Endodermal cell (in vitro differentiated cells): Measurements from ENCODE around the gene UGT1A10. TPM values are rescaled to one million over a fixed set of nuclear protein-coding genes. Genes with fewer than 3 reads are reported as not detected.
A peak's percentile ranks its signal among the peaks of the same experiment; 100 is the strongest.

Experiments used
- DNase-seq: peaks from one replicate; pipeline ENCODE4 v3.0.0-alpha.2; 2017
- H3K27ac ChIP-seq: 2 replicates; pipeline ENCODE4 v1.5.1; 2013; ENCODE audit warnings: mild to moderate bottlenecking, low read depth, low read length, moderate library complexity
- H3K27me3 ChIP-seq: 2 replicates; pipeline ENCODE4 v1.6.1; 2013; ENCODE audit warnings: mild to moderate bottlenecking, low read length, moderate library complexity; ENCODE audit not compliant: insufficient read depth, control insufficient read depth, poor library complexity, severe bottlenecking
- H3K36me3 ChIP-seq: 2 replicates; pipeline ENCODE4 v1.7.0; 2013; ENCODE audit warnings: mild to moderate bottlenecking, low read length, moderate library complexity; ENCODE audit not compliant: control insufficient read depth, insufficient read depth
- H3K4me1 ChIP-seq: one replicate; pipeline ENCODE4 v1.7.0; 2013; ENCODE audit warnings: low read length; ENCODE audit not compliant: control insufficient read depth, insufficient read depth
- H3K4me3 ChIP-seq: 2 replicates; pipeline ENCODE4 v1.5.1; 2013; ENCODE audit warnings: mild to moderate bottlenecking, low read length, moderate library complexity
- H3K9ac ChIP-seq: 2 replicates; pipeline ENCODE4 v1.6.1; 2013; ENCODE audit warnings: mild to moderate bottlenecking, low read length, moderate library complexity; ENCODE audit not compliant: poor library complexity, severe bottlenecking; ENCODE audit errors: extremely low read depth
- H3K9me3 ChIP-seq: 2 replicates; pipeline ENCODE4 v1.6.1; 2013; ENCODE audit warnings: mild to moderate bottlenecking, low read length, moderate library complexity; ENCODE audit not compliant: control insufficient read depth
- H3K27ac Mint-ChIP-seq: 2 replicates; pipeline ENCODE4 v1.8.0; 2020; ENCODE audit warnings: mixed read lengths
- H3K27me3 Mint-ChIP-seq: 2 replicates; pipeline ENCODE4 v1.8.0; 2021; ENCODE audit warnings: mild to moderate bottlenecking, mixed read lengths; ENCODE audit not compliant: insufficient read depth
- H3K36me3 Mint-ChIP-seq: 2 replicates; pipeline ENCODE4 v1.8.0; 2020; ENCODE audit warnings: low read depth, mixed read lengths
- H3K4me1 Mint-ChIP-seq: 2 replicates; pipeline ENCODE4 v1.8.0; 2020; ENCODE audit warnings: mixed read lengths
- H3K4me3 Mint-ChIP-seq: 2 replicates; pipeline ENCODE4 v1.8.0; 2020; ENCODE audit warnings: mild to moderate bottlenecking, moderate library complexity, mixed read lengths
- H3K9me3 Mint-ChIP-seq: 2 replicates; pipeline ENCODE4 v1.8.0; 2020; ENCODE audit warnings: mild to moderate bottlenecking, mixed read lengths
- WGBS, 2 experiments: methylation state at CpG; one replicate each; pipeline versions ENCODE4 v1.1.5 to v1.1.7; 2013; ENCODE audit warnings: missing lambda C conversion rate in 2 of 2, mixed read lengths in 1 of 2; ENCODE audit not compliant: insufficient coverage in 1 of 2, insufficient read length in 1 of 2; 5-methylcytosine and 5-hydroxymethylcytosine counted together
- total RNA-seq, 2 donors: library from RNA; stranded (reverse); fragmentation: NEBNext Ultra II Directional in 1 of 2; extraction: Animal tissue kit (Norgen Biotek cat#: 25700) in 1 of 2; gene quantifications; 2 replicates in 1 of 2; 3 replicates in 1 of 2; pipeline ENCODE4 v1.2.1, GENCODE V29; 2021
- TF ChIP-seq, protein P1 (sequence below): fragments of 200-600 bp; sonication (generic); conservative IDR thresholded peaks from 2 replicates; pipeline ENCODE4 v1.5.0; 2021; ENCODE audit warnings: antibody characterized with exemption, mild to moderate bottlenecking

Gene UGT1A10
- total RNA-seq, 2 donors from 2014 or later: 0.13 TPM; not detected in 1

DNA sequence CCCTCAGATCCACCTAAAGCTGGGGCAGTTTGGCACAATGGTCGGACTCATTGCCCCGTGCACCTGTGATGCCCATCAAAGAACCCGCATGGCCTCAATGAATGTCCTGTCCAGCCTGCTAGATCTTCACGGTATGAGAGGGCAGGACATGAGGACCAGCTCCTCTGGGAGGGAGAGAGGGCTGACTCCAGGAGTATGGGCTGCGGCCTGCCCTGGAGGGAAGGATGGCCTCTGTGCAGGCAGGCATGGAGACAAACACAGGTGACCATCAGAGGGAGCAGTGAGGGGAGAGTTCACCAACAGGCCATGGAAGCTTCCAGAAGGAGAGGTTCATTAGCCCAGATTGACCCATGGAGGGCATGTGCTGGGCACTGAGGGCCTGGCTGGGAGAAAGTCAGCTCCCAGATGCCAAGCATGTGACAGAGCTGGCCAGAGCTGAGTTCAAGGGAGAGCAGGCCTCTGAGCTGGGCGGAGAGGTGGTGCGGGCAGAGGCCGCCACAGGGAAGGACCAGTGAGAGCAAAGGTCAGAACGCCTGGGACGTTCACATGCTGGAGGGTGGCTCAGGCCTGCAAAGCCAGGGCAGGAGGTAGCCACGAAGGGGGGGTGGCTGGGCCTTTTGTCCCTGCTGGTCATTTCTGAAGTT is 181.9 kb downstream of the UGT1A10 start:
- Mint-ChIP-seq H3K27me3 (no peaks in the 10 kb centered on the region), H3K9me3 (no peaks in the 10 kb centered on the region), H3K4me1 (no peaks in the 10 kb centered on the region), H3K4me3 (no peak overlapping the region), H3K36me3 (no peaks in the 10 kb centered on the region), H3K27ac (no peak overlapping the region)
- Histone ChIP-seq H3K9me3 (no peaks in the 10 kb centered on the region), H3K4me1 (no peaks in the 10 kb centered on the region), H3K9ac (no peak overlapping the region), H3K4me3 (no peak overlapping the region), H3K27me3 (no peaks in the 10 kb centered on the region), H3K27ac (no peak overlapping the region), H3K36me3 (no peaks in the 10 kb centered on the region)
- WGBS, 2 experiments: 94 to 97% methylated on average over 9 to 11 of the region's 11 CpGs
- DNase-seq: peak; percentile 30
- TF ChIP-seq, protein P1, sequence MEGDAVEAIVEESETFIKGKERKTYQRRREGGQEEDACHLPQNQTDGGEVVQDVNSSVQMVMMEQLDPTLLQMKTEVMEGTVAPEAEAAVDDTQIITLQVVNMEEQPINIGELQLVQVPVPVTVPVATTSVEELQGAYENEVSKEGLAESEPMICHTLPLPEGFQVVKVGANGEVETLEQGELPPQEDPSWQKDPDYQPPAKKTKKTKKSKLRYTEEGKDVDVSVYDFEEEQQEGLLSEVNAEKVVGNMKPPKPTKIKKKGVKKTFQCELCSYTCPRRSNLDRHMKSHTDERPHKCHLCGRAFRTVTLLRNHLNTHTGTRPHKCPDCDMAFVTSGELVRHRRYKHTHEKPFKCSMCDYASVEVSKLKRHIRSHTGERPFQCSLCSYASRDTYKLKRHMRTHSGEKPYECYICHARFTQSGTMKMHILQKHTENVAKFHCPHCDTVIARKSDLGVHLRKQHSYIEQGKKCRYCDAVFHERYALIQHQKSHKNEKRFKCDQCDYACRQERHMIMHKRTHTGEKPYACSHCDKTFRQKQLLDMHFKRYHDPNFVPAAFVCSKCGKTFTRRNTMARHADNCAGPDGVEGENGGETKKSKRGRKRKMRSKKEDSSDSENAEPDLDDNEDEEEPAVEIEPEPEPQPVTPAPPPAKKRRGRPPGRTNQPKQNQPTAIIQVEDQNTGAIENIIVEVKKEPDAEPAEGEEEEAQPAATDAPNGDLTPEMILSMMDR: no peak

DNA sequence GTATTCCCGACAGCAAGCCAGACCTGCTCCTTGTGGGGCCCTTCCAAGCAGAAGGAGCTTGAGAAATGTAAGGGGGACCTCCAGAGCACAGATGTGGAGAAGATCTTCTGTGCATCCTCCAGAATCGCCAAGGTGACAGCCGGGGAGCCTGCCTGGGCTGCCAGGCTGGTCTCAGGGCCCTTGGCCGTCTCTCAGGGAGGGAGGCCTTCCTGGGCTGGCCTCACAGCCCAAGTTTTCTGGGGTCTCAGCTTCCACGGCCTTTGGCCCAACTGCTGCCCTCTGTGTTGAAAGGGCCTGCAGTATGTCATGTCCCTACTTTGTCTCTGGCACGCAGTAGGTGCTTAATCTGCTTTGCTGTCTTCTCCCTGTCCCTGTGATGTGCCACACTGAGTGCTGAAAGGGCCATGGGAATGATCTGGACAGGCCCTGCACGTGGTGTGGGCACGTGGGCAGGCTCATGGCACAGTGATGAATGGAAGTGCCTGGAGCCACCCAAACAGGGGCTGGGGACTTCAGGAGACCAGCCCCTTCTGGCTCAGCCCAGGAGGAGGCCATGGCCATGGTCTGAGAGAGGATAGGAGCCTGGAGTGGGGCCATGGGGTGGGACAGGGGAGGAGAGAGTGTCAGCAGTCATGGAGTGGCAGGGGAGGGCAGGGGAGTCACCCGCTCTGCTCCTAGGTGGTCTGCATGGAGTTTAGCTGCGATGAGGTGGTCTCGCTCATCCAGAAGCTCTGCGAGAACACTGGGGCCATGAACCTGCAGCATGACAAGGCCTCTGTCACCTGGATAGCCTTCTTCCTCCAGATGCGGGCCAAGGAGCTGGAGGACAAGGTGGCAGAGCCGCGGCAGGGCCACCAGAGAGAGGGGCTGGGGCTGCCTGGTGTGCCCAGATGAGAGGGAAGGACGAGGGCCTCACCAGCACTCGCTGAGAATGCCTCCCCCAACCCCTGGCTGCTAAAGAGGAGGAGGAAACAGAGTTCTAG is 182.7 kb downstream of the UGT1A10 start:
- Histone ChIP-seq H3K27me3 (no peaks in the 10 kb centered on the region), H3K9ac (no peak overlapping the region), H3K4me1 (no peaks in the 10 kb centered on the region), H3K9me3 (no peaks in the 10 kb centered on the region), H3K36me3 (no peaks in the 10 kb centered on the region), H3K4me3 (no peak overlapping the region), H3K27ac (no peak overlapping the region)
- Mint-ChIP-seq H3K4me1 (no peaks in the 10 kb centered on the region), H3K36me3 (no peaks in the 10 kb centered on the region), H3K9me3 (no peaks in the 10 kb centered on the region), H3K27me3 (no peaks in the 10 kb centered on the region), H3K4me3 (no peak overlapping the region), H3K27ac (no peak overlapping the region)
- peak; percentile 31 for DNase-seq
- TF ChIP-seq, protein P1: no peak
- 71 to 80% methylated on average over 9 to 17 of the region's 17 CpGs for WGBS, 2 experiments

DNA sequence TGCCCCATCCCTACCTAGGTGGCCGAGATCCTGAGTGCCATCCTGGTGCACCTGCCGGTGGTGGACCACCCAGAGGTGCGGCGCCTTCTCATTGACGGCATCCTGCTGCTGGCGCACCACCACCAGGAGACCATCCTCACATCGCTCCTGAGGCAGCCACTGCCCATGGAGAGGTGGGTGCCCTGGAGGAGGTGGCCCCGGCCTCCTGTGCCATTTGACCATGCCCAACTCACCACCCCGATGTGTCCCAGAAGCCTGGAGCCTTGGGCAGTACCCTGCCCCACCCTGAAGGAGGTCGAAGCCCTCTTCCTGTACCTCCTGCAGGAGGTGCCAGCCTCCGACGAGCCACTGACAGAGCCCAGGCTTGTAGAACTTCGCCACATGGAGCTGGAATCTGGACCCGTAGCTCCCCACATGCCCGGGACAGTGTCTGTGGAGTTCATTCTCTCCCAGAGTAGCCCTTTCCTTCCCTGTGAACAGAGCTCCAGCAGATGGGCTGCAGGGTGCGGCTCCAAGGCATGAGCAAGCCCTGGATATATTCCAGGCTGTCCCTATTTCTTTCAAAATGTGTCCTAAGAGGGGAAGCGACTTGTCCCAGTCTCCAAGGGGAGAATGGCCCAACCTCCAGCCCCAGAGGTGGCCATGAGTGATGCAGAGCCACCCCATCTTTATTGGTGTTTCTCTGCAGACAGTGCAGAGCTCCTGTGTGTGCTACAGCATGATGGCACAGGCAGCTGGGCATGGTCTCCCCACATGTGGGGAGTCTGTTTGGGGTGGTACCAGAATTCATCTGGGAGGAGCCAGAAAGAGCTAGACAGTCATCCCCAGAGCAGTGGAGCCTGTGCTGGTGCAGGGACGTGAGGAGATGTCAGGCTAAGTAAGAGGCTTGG is 183.9 kb downstream of the UGT1A10 start:
- Histone ChIP-seq H3K9me3 (no peaks in the 10 kb centered on the region), H3K27me3 (no peaks in the 10 kb centered on the region), H3K4me1 (no peaks in the 10 kb centered on the region), H3K36me3 (no peaks in the 10 kb centered on the region), H3K4me3 (no peak overlapping the region), H3K9ac (no peak overlapping the region), H3K27ac (no peak overlapping the region)
- peak; percentile 36 for DNase-seq
- peaks cover 4% of the 10 kb centered on the region for H3K4me1 Mint-ChIP-seq
- 89 to 94% methylated on average over 9 to 18 of the region's 18 CpGs for WGBS, 2 experiments
- no peak overlapping the region for H3K4me3 Mint-ChIP-seq
- no peaks in the 10 kb centered on the region for H3K36me3 Mint-ChIP-seq
- peak overlapping the region; percentile 5 for H3K27ac Mint-ChIP-seq
- no peaks in the 10 kb centered on the region for H3K27me3 Mint-ChIP-seq
- TF ChIP-seq, protein P1: no peak
- H3K9me3 Mint-ChIP-seq: no peaks in the 10 kb centered on the region
